ENCODE data around the gene CRIP3. TPM values are rescaled to one million over a fixed set of nuclear protein-coding genes. Genes with fewer than 3 reads are reported as not detected.

The CRIP3 gene
- total RNA-seq, 3 donors from 2014 or later (not counting 1 experiment from before 2014, with no cell fraction given) = 3.6 to 5.3 (median 4.3) TPM

DNA sequence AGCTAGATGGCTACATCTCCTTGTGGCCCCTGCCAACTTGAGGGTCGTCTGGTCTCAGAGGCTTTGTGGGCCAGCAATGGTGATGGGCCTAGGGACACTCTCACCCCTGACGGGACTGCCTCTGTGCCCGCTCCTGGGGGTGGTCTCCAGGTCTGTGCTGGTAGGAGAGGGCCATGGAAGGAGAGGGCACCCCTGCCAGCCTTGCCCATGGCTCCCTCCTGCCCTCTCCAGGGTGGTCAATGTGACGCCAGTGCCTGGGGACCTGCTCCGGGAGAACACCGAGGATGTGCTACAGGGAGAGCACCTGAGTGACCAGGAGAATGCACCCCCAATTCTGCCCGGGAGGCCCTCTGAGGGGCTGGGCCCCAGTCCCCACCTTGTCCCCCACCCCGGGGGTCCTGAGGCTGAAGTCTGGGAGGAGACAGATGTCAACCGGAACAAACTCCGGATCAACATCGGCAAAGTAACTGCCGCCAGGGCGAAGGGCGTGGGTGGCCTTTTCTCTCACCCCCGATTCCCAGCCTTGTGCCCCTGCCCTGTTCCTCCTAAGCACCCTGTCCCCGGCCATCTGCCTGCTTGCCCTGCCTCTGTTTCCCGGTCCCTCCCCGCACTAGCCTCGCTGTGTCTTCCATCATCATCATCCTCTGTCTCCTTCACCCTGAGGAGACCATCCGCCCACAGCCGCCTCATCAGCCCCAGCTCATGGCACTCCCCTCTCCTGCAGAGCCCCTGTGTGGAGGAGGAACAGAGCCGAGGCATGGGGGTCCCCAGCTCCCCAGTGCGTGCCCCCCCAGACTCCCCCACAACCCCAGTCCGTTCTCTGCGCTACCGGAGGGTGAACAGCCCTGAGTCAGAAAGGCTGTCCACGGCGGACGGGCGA, 49.6 kb downstream of the CRIP3 start:
- peaks cover 0 to 4% of the 10 kb centered on the region in 2 donors for H3K27me3 Mint-ChIP-seq (ENCODE audit: low read depth in 2 of 2)
- DNase-seq (no peak), ATAC-seq (no peak)
- Histone ChIP-seq H3K27ac (ENCODE audit: low read length) (no peak overlapping the region), H3K36me3 (ENCODE audit: control insufficient read depth, insufficient read depth, low read length) (no peaks in the 10 kb centered on the region), H3K4me3 (ENCODE audit: low read length) (no peak overlapping the region), H3K9me3 (ENCODE audit: control insufficient read depth, insufficient read depth, low read length) (no peaks in the 10 kb centered on the region), H3K27me3 (ENCODE audit: control insufficient read depth, insufficient read depth, low read length) (no peaks in the 10 kb centered on the region), H3K4me1 (ENCODE audit: control insufficient read depth, insufficient read depth, low read length) (no peaks in the 10 kb centered on the region)
- TF ChIP-seq, protein P1, sequence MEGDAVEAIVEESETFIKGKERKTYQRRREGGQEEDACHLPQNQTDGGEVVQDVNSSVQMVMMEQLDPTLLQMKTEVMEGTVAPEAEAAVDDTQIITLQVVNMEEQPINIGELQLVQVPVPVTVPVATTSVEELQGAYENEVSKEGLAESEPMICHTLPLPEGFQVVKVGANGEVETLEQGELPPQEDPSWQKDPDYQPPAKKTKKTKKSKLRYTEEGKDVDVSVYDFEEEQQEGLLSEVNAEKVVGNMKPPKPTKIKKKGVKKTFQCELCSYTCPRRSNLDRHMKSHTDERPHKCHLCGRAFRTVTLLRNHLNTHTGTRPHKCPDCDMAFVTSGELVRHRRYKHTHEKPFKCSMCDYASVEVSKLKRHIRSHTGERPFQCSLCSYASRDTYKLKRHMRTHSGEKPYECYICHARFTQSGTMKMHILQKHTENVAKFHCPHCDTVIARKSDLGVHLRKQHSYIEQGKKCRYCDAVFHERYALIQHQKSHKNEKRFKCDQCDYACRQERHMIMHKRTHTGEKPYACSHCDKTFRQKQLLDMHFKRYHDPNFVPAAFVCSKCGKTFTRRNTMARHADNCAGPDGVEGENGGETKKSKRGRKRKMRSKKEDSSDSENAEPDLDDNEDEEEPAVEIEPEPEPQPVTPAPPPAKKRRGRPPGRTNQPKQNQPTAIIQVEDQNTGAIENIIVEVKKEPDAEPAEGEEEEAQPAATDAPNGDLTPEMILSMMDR (IDR thresholded peaks at IDR 0.05) = no peak
- H3K4me3 Mint-ChIP-seq = no peak overlapping the region
- no peaks in the 10 kb centered on the region for H3K9me3 Mint-ChIP-seq
- intact Hi-C loops (cut with micrococcal nuclease) = no loop called here
- no peaks in the 10 kb centered on the region for H3K36me3 Mint-ChIP-seq
- 95% methylated on average over 28 of the region's 30 CpGs for WGBS (ENCODE audit: insufficient coverage)
- peaks cover 0 to 6% of the 10 kb centered on the region in 2 donors for H3K4me1 Mint-ChIP-seq
- no peak overlapping the region for H3K27ac Mint-ChIP-seq

DNA sequence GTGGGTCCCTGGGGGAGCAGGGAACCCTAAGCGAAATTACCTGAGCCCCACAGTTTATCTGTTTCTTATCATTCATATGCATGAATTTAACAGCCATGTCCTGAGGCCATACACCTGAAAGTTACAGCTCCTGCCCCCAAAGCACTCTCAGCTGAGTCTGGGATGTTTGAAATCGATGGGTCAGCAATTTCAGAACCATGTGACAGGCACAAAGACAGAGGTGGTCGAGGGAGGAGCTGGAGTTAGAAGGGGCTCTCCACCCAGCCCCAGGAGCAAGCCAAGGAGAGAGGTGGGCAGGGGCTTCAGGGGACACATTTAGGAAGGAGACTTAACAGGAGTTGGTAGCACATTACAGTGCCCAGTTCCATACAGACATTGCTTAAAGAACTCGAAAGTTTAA, 50.4 kb downstream of the CRIP3 start:
- TF ChIP-seq, protein P1 (IDR thresholded peaks at IDR 0.05) = no peak
- Mint-ChIP-seq H3K4me3 (no peak overlapping the region), H3K4me1 (no peaks in the 10 kb centered on the region), H3K9me3 (no peaks in the 10 kb centered on the region), H3K27ac (no peak overlapping the region), H3K27me3 (ENCODE audit: low read depth in 2 of 2) (no peaks in the 10 kb centered on the region), H3K36me3 (no peaks in the 10 kb centered on the region)
- Histone ChIP-seq H3K9me3 (ENCODE audit: control insufficient read depth, insufficient read depth, low read length) (no peaks in the 10 kb centered on the region), H3K4me1 (ENCODE audit: control insufficient read depth, insufficient read depth, low read length) (no peaks in the 10 kb centered on the region), H3K4me3 (ENCODE audit: low read length) (no peak overlapping the region), H3K36me3 (ENCODE audit: control insufficient read depth, insufficient read depth, low read length) (no peaks in the 10 kb centered on the region), H3K27me3 (ENCODE audit: control insufficient read depth, insufficient read depth, low read length) (no peaks in the 10 kb centered on the region), H3K27ac (ENCODE audit: low read length) (no peak overlapping the region)
- WGBS (ENCODE audit: insufficient coverage) = 75% methylated on average over 3 of the region's 4 CpGs
- no peak for ATAC-seq
- intact Hi-C loops (cut with micrococcal nuclease) = no loop called here
- DNase-seq = no peak

DNA sequence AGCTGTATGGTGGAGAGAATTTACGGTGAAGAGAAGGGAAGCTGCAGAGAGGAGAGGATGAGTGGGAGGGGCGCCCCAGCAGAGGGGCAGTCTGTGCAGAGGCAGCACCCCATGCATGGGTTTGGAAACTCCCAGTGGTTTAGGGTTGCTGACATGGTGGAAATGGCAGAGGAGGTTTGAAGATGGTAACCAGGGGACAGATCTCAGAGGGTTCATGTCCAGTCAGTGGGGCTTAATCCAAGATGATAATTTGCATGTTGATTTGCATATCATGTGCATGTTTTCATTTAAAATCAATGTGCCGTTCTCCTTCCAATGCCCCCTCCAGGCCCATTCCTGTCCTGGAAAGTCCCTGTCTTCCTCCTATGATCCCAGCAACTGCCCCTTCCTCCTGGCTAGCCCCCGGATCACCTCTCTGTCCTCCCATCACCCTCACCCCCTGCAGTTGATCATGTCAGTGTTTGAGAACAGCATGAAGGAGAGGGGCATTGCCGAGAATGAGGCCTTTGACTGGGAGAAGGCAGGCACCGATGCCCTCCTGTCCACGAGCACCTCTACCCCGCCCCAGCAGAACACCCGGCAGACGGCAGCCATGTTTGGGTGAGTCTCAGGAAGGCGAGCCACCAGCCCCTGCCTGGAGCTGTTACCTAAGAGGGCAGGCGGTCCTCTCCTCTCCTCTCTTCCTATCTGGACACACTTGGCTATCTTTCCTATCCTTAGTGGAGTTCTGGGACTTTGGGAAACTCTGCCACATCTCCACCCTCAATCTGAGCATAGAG, 51.1 kb downstream of the CRIP3 start:
- no peaks in the 10 kb centered on the region for H3K9me3 ChIP-seq (ENCODE audit: control insufficient read depth, insufficient read depth, low read length)
- no peaks in the 10 kb centered on the region for H3K36me3 ChIP-seq (ENCODE audit: control insufficient read depth, insufficient read depth, low read length)
- H3K9me3 Mint-ChIP-seq = no peaks in the 10 kb centered on the region
- H3K4me3 Mint-ChIP-seq = no peak overlapping the region
- H3K4me3 ChIP-seq (ENCODE audit: low read length) = no peak overlapping the region
- ATAC-seq = peak in 1 of 3 donors; percentile 42
- H3K4me1 ChIP-seq (ENCODE audit: control insufficient read depth, insufficient read depth, low read length) = no peaks in the 10 kb centered on the region
- no peak overlapping the region for H3K27ac Mint-ChIP-seq
- intact Hi-C loops (cut with micrococcal nuclease) = no loop called here
- H3K27ac ChIP-seq (ENCODE audit: low read length) = no peak overlapping the region
- H3K36me3 Mint-ChIP-seq = no peaks in the 10 kb centered on the region
- peaks cover 0 to 6% of the 10 kb centered on the region in 2 donors for H3K27me3 Mint-ChIP-seq (ENCODE audit: low read depth in 2 of 2)
- TF ChIP-seq, protein P1 (IDR thresholded peaks at IDR 0.05) = no peak
- 80% methylated on average over 11 of the region's 12 CpGs for WGBS (ENCODE audit: insufficient coverage)
- no peak for DNase-seq
- no peaks in the 10 kb centered on the region for H3K27me3 ChIP-seq (ENCODE audit: control insufficient read depth, insufficient read depth, low read length)
- no peaks in the 10 kb centered on the region for H3K4me1 Mint-ChIP-seq
